Neural cell (in vitro differentiated cells): ENCODE measurements around the gene AP1S3. TPM values are rescaled to one million over a fixed set of nuclear protein-coding genes. Genes with fewer than 3 reads are reported as not detected.
"Not testable (repeated sequence)": the region's sequence is repeated elsewhere in the genome, so short reads cannot be mapped to it uniquely, and the experiment has no call there.

Source experiments
- H2AFZ ChIP-seq: fragments of 200-600, 300-800 bp; sonication (generic), shearing (Covaris generic); 2 replicates; pipeline ENCODE4 v1.6.0; 2014; ENCODE audit warnings: low read depth, mild to moderate bottlenecking, antibody characterized with exemption, low read length, moderate library complexity
- H3F3A ChIP-seq: fragments of 200-600 bp; shearing (Covaris generic); 2 replicates; pipeline ENCODE4 v1.6.1; 2016; ENCODE audit warnings: mild to moderate bottlenecking, moderate library complexity, mixed read lengths, antibody characterized with exemption, low read length; ENCODE audit not compliant: insufficient read depth, poor library complexity, severe bottlenecking
- H3K27ac ChIP-seq: fragments of 200-600, 300-800 bp; sonication (generic), shearing (Covaris generic); 2 replicates; pipeline ENCODE4 v1.5.1; 2014; ENCODE audit warnings: mild to moderate bottlenecking, low read length, moderate library complexity
- H3K27me3 ChIP-seq: fragments of 300-800, 200-600 bp; sonication (generic), shearing (Covaris generic); 2 replicates; pipeline ENCODE4 v1.6.0; 2014; ENCODE audit warnings: mild to moderate bottlenecking, low read depth, low read length, moderate library complexity; ENCODE audit not compliant: insufficient read depth
- H3K36me3 ChIP-seq: fragments of 300-800, 200-600 bp; sonication (generic), shearing (Covaris generic); 2 replicates; pipeline ENCODE4 v1.5.1; 2014; ENCODE audit warnings: mild to moderate bottlenecking, antibody characterized with exemption, low read length, moderate library complexity; ENCODE audit not compliant: insufficient read depth
- H3K4me2 ChIP-seq: fragments of 300-800, 200-600 bp; sonication (generic), shearing (Covaris generic); 2 replicates; pipeline ENCODE4 v1.6.0; 2014; ENCODE audit warnings: mild to moderate bottlenecking, low read length
- H3K4me3 ChIP-seq: fragments of 300-800, 200-600 bp; sonication (generic), shearing (Covaris generic); 2 replicates; pipeline ENCODE4 v1.5.1; 2014; ENCODE audit warnings: mild to moderate bottlenecking, low read length, moderate library complexity
- H3K79me2 ChIP-seq: fragments of 200-600 bp; shearing (Covaris generic); replicated peaks from 2 replicates; pipeline ENCODE4 v1.6.0; 2014; ENCODE audit warnings: mild to moderate bottlenecking, low read length, moderate library complexity; ENCODE audit not compliant: insufficient read depth
- H3K9ac ChIP-seq: fragments of 300-800, 200-600 bp; sonication (generic), shearing (Covaris generic); 2 replicates; pipeline ENCODE4 v1.6.1; 2016; ENCODE audit warnings: mild to moderate bottlenecking, low read length, mixed read lengths
- H3K9me2 ChIP-seq: fragments of 200-600 bp; shearing (Covaris generic); 2 replicates; pipeline ENCODE4 v1.6.1; 2016; ENCODE audit warnings: mild to moderate bottlenecking, low read length, mixed read lengths; ENCODE audit not compliant: insufficient read depth
- H3K9me3 ChIP-seq: fragments of 200-600, 300-800 bp; sonication (generic), shearing (Covaris generic); 2 replicates; pipeline ENCODE4 v1.6.1; 2016; ENCODE audit warnings: mild to moderate bottlenecking, mixed run types, low read length, moderate library complexity, mixed read lengths
- H4K20me1 ChIP-seq: fragments of 200-600 bp; shearing (Covaris generic); 2 replicates; pipeline ENCODE4 v1.6.1; 2016; ENCODE audit warnings: mild to moderate bottlenecking, mixed run types; ENCODE audit not compliant: insufficient read depth
- EP300 ChIP-seq: fragments of 450-650 bp; conservative IDR thresholded peaks from 2 replicates; pipeline ENCODE4 v1.6.1; 2014; ENCODE audit warnings: antibody characterized with exemption, mild to moderate bottlenecking, moderate library complexity; ENCODE audit not compliant: poor library complexity, severe bottlenecking
- EZH2 ChIP-seq: fragments of 200-600, 300-800 bp; shearing (Covaris generic), sonication (generic); IDR thresholded peaks from 2 replicates; pipeline ENCODE4 v1.6.1; 2014; ENCODE audit warnings: antibody characterized with exemption, low read length, borderline replicate concordance, mild to moderate bottlenecking; ENCODE audit not compliant: insufficient read depth, poor library complexity, severe bottlenecking
- MXI1 ChIP-seq: fragments of 450-650 bp; conservative IDR thresholded peaks from 2 replicates; pipeline ENCODE4 v1.6.1; 2014; ENCODE audit warnings: antibody characterized with exemption, mild to moderate bottlenecking; ENCODE audit not compliant: poor library complexity, severe bottlenecking
- POLR2AphosphoS5 ChIP-seq: IDR thresholded peaks from 2 replicates; pipeline ENCODE4 v1.6.1; 2012
- RAD21 ChIP-seq: fragments of 450-650 bp; conservative IDR thresholded peaks from 2 replicates; pipeline ENCODE4 v1.6.1; 2014; ENCODE audit warnings: antibody characterized with exemption, mild to moderate bottlenecking, moderate library complexity
- REST ChIP-seq: IDR thresholded peaks from 2 replicates; pipeline ENCODE4 v1.6.1; 2012; ENCODE audit warnings: borderline replicate concordance
- SMC3 ChIP-seq: fragments of 450-650 bp; conservative IDR thresholded peaks from 2 replicates; pipeline ENCODE4 v1.6.1; 2014; ENCODE audit warnings: antibody characterized with exemption, mild to moderate bottlenecking, moderate library complexity; ENCODE audit not compliant: poor library complexity
- TAF1 ChIP-seq: IDR thresholded peaks from 2 replicates; pipeline ENCODE4 v1.6.1; 2012; ENCODE audit warnings: low read depth
- polyA plus RNA-seq: library from polyadenylated mRNA; depleted of rRNA; stranded (reverse); fragments of >200 nt; gene quantifications from 2 replicates; pipeline ENCODE4 v1.2.3, GENCODE V29; 2014
- TF ChIP-seq, protein P1 (sequence below): fragments of 450-650 bp; IDR thresholded peaks from 2 replicates; pipeline ENCODE4 v1.5.1; 2014; ENCODE audit warnings: antibody characterized with exemption, mild to moderate bottlenecking, moderate library complexity; ENCODE audit not compliant: poor library complexity, severe bottlenecking

Gene AP1S3
- polyA plus RNA-seq, 1 donor from 2014 or later = 2.7 TPM

GRCh38 chr2:223761746-223762145, 75.6 kb downstream of the AP1S3 start:
- H3K9ac ChIP-seq, H3K9me3 ChIP-seq, H3F3A ChIP-seq, H4K20me1 ChIP-seq, H3K79me2 ChIP-seq, H3K27ac ChIP-seq, H3K27me3 ChIP-seq, H2AFZ ChIP-seq, H3K9me2 ChIP-seq, H3K4me2 ChIP-seq, H3K4me3 ChIP-seq, H3K36me3 ChIP-seq: not testable (repeated sequence)

DNA sequence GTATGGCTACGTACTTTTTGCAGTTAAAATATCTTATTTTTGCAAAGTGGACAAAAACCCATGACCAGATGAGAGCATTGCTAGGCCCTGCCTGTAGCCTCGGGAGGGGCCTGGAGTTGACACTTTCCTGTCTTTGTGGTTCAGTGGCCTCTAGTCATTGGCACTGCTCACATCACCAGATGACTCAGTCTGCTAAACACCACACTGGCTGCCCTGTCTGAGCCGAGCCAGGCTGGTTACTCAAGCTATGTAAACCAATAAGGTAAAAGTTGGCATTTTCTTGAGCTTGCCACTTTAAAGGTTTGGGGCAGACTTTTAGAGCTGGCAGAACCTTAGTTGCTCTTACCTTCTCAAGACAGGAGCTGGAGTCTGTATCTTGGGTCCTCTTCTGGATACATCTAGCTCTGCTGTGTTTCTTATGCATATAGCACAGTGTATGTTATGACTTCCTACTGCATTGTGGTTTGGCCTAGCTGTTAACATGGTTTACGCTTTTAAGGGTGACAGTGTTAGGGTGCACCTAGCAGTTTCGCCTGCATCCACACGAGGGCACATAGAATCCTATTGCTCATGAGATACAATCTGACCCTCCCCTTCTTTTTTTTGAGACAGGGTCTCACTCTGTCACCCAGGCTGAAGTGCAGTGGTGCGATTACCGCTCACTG, 76.4 kb downstream of the AP1S3 start:
- no peaks in the 10 kb centered on the region for H3F3A ChIP-seq
- H3K4me2 ChIP-seq = no peak overlapping the region
- no peak overlapping the region for H2AFZ ChIP-seq
- no peak for TF ChIP-seq EP300
- TF ChIP-seq, protein P1, sequence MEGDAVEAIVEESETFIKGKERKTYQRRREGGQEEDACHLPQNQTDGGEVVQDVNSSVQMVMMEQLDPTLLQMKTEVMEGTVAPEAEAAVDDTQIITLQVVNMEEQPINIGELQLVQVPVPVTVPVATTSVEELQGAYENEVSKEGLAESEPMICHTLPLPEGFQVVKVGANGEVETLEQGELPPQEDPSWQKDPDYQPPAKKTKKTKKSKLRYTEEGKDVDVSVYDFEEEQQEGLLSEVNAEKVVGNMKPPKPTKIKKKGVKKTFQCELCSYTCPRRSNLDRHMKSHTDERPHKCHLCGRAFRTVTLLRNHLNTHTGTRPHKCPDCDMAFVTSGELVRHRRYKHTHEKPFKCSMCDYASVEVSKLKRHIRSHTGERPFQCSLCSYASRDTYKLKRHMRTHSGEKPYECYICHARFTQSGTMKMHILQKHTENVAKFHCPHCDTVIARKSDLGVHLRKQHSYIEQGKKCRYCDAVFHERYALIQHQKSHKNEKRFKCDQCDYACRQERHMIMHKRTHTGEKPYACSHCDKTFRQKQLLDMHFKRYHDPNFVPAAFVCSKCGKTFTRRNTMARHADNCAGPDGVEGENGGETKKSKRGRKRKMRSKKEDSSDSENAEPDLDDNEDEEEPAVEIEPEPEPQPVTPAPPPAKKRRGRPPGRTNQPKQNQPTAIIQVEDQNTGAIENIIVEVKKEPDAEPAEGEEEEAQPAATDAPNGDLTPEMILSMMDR = no peak
- no peak for TF ChIP-seq POLR2AphosphoS5
- TF ChIP-seq REST = no peak
- no peak for TF ChIP-seq RAD21
- no peak for TF ChIP-seq EZH2
- TF ChIP-seq SMC3 = no peak
- no peak for TF ChIP-seq TAF1
- no peak for TF ChIP-seq MXI1
- no peaks in the 10 kb centered on the region for H3K27me3 ChIP-seq
- no peaks in the 10 kb centered on the region for H4K20me1 ChIP-seq
- H3K27ac ChIP-seq = no peak overlapping the region
- H3K4me3 ChIP-seq = no peak overlapping the region
- no peaks in the 10 kb centered on the region for H3K9me2 ChIP-seq
- H3K9ac ChIP-seq = no peak overlapping the region
- no peaks in the 10 kb centered on the region for H3K9me3 ChIP-seq
- no peaks in the 10 kb centered on the region for H3K79me2 ChIP-seq
- no peaks in the 10 kb centered on the region for H3K36me3 ChIP-seq
